ENCODE results near the gene TAL1.

The TAL1 gene

DNA sequence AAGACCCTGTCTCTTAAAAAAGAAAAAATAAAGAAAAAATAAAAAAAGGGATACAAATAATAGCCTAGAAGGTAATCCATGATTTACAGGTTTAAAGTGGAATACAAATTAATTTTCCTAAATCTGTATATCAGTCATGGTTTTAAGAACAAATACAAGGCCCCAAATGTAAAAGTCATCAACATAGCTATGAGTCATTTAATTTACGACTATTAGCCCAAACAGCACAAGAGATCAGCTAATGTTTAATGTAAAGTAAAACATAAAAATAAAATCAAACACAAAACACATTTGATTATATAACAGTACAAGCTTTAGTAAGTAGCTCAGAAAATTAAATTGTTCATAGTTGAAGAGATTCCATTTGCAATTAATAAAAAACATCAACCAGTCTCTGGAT is 20.3 kb upstream of the TAL1 start:
- no peak overlapping the region for H3K4me3 ChIP-seq (ENCODE audit: low read depth, low read length)
- no peak for DNase-seq (ENCODE audit: low read depth)
- TF ChIP-seq CTCF (IDR thresholded peaks at IDR 0.05; ENCODE audit: insufficient read depth, low read depth, low read length, missing control alignments): no peak

GRCh38 chr1:47249755-47250154 is 17.7 kb upstream of the TAL1 start:
- H3K4me3 ChIP-seq (ENCODE audit: low read depth, low read length): no peak overlapping the region
- no peak for TF ChIP-seq CTCF (IDR thresholded peaks at IDR 0.05; ENCODE audit: insufficient read depth, low read depth, low read length, missing control alignments)
- DNase-seq (ENCODE audit: low read depth): no peak

- H3K4me3 ChIP-seq (ENCODE audit: low read depth, low read length): no peak overlapping the region
- no peak for TF ChIP-seq CTCF (IDR thresholded peaks at IDR 0.05; ENCODE audit: insufficient read depth, low read depth, low read length, missing control alignments)
- no peak for DNase-seq (ENCODE audit: low read depth)
Measured at GRCh38 chr1:47244339-47244862, 12.4 kb upstream of the TAL1 start.

DNA sequence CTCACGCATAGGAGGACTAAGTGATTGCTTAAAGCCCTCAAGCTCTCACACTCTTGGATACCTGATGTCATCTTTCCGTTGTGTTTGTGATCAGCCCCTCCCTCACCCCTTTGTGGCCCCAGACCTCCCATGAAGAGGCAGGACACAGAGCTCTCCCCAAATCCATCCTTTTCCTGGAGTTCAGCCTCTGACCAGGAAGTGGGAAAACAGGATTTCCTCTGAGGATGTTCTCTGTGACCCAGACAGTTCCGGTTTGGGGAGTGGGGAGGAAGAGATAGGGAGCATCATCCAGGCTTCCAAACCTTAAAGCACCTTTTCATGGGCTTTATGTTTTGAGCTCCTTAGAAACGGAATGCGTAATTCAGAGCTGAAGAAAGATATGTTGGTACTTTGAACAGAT is 11.9 kb upstream of the TAL1 start:
- no peak for DNase-seq (ENCODE audit: low read depth)
- no peak overlapping the region for H3K4me3 ChIP-seq (ENCODE audit: low read depth, low read length)
- no peak for TF ChIP-seq CTCF (IDR thresholded peaks at IDR 0.05; ENCODE audit: insufficient read depth, low read depth, low read length, missing control alignments)

- no peak for DNase-seq (ENCODE audit: low read depth)
- H3K4me3 ChIP-seq (ENCODE audit: low read depth, low read length): no peak overlapping the region
- no peak for TF ChIP-seq CTCF (IDR thresholded peaks at IDR 0.05; ENCODE audit: insufficient read depth, low read depth, low read length, missing control alignments)
Measured at GRCh38 chr1:47241114-47242113, 9.4 kb upstream of the TAL1 start.

DNA sequence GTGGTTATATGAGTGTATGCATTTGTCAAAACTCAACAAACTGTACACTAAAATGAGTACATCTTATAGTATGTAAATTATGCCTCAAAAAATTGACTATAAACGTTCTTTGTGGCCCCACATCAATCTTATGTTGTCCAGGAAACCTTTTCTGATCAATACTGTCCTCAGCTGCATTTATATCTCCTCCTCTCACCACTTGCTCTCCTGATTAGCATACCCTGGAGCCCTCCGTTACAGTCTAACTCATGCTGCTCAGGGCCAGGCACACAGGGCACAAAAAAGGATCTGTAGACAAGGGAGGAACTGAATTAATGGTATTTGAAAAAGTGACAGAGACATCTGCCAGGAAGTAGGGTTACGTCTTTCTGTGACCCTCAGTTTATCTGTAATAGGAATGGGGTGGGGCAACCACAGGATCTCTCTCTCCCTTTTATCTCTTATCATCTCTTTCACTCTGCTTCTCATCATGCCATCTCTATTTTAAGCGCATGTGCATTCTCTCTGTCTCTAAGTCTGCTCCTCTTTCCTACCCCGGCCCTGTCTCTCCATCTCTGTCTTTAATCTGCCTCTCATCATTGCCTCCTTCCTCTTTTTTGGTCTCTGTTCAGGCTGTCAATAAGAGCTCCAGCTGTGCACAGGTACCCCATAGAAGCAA is 7.0 kb upstream of the TAL1 start:
- DNase-seq (ENCODE audit: low read depth): no peak

More for the DNA sequence above, 7.0 kb upstream of the TAL1 start:
- H3K4me3 ChIP-seq (ENCODE audit: low read depth, low read length): no peak overlapping the region
- TF ChIP-seq CTCF (IDR thresholded peaks at IDR 0.05; ENCODE audit: insufficient read depth, low read depth, low read length, missing control alignments): no peak

Measured in GM12865 (cell line).